A204.1 (cell line): ENCODE data around the gene PRPS1.
"Not testable (repeated sequence)": the region's sequence is repeated elsewhere in the genome, so short reads cannot be mapped to it uniquely, and the experiment has no call there.

ENCODE experiments used
- FAIRE-seq: peaks from 2 replicates; lab custom pipeline; 2012; peaks lifted over from hg19 to GRCh38; lab: Jason Lieb, UNC

PRPS1 gene

DNA sequence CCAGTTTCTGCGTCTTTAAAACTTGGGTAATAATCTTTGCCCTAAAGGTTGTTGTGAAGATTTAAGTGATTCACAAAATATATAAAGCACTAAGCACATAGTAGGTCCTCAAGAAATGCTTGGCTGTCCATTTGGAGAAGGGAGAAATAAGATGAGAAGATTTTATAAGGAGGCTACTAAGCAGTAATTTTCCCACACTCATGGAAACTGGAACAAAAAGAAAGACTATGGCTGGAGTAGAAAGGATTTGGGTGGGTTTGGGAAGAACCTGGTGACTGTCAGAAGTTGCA is 47.0 kb downstream of the PRPS1 start:
- FAIRE-seq: no peak

DNA sequence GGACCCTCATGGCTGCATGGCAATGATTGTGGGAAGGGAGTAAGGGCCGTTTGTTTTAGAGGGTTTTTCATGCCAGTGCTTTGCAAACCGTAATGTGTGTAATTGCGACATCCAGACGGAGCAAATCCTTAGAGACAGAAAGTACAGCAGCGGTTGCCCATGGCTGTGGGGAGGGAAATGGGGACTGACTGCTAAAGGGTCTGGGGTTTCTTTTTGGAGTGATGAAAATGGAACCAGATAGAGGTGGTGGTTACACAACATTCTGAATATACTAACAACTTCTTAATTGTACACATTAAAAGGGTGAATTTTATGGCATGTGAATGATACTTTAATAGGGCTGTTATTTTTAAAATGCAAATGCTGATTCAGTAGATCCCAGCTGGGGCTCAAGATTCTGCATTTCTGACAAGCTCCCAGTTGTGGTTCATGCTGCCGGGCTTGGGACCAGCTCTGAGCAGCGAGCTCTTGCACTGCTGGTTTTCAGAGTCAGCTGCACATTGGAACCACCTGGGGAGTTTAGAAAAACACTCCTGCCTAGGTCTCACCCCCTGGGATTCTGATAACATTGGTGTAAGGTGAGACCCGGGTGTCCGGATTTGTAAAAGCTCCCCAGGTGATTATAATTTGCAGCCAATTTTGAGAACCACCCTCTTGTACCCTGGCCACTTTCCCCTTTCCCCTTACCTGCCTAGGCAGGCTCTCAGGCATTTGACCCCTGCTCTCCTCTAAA is 47.7 kb downstream of the PRPS1 start:
- no peak for FAIRE-seq

DNA sequence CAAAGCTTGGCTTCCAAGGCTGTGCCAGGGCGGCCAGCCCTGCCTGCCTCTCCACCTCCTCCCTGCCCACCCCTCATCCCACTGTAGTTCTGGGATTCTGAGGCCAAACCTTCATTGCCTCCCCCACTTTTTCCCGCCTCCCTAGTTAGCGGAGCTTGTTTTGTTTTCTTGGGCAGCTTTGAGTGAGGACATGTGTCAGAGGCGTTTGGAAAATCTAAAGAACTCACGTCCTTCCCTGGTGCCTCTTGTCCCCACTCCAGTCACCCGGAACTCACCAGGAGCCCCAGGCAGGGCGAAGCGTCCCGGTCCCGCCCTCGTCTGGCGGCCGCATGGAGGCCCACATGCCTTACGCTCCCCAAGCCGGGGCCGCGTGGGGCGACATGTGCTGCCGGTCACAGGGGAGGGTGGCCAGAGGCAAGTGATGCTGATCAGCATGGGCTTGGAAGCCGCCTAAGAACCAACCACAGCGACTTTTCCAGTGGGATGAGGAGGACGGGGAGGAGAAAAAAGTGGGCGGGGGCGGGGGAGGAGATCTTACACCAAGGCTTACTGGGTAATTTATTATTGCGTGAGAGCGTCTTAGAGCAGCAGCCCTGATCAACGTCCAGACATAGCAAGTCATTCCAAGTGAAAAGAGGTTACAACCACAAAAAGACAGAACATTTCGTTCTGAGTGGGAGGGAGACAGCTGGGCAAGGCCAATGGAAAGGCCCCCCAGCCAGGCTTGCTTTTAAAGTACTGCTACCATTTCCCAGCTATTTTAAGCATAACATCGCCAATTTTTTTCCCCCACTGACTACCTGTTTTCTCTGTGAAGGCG is 48.5 kb downstream of the PRPS1 start:
- no peak for FAIRE-seq

DNA sequence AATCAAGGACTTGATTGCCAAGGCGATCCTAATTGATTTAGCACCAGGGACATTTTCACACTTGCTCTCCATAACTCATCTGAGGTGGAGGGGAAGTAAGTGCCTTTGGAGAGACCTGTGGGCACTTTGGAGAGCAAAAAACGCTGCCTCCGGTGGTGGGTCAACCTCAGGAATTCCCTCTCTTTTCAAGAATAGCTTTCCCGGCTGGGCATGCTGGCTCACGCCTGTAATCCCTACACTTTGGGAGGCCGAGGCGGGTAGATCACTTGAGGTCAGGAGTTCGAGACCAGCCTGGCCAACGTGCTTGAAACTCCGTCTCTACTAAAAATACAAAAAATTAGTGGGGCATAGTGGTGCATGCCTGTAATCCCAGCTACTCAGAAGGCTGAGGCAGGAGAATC is 49.2 kb downstream of the PRPS1 start:
- FAIRE-seq: no peak

DNA sequence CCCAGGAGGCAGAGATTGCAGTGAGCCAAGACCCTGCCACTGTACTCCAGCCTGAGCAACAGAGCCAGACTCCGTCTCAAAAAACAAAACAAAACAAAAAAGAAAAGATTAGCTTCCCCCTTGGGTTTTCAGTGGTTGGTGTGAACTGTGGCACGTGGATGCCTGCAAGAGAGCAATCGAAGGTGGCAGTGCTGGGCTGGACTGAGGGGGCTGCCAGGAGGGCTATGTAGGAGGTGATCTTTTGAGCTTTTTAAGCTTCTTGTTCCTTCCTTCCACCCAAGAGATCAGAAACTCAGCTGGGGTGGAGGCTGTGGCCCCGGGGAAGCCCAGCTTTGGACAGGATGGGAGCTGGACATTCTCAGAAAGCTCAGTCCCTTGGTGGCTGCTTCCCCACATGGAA is 49.6 kb downstream of the PRPS1 start:
- no peak for FAIRE-seq

DNA sequence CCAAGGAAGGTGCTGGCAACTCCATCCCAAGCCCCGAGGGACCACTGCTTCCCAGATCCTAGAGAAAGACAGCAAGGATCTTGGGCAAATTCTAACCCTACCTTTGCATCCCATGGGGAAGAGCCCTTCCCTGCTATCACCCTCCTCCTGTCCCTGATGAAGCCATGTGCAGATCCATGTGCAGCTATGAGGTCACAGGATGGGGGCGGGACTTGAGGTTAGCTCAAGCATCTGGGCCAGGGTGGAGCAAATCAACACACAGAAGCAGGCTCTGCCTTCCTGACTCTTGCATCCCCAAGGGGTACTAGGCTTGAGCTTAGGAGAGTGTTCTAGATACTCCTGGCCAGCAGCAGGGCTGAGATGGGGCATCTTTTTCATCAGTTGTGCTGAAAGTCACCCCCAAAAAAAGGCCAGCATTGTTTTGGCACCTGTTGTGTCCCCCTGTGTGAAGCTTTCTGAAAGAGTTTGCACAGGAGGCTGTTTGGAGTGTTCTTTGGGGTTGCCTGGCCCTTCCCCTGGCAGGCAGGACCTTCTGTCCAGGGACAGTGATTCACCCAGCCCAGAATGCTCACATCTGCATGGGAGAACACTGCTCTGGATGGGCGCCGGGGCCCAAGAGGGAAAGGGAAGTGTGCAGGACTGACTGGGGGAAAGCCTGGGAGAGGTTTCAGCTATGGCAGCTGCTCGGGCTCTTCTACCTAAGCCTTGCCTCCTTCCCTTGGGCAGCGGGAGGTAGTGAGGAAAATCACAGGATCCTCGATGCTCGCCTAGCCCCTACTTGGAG is 50.8 kb downstream of the PRPS1 start:
- no peak for FAIRE-seq

DNA sequence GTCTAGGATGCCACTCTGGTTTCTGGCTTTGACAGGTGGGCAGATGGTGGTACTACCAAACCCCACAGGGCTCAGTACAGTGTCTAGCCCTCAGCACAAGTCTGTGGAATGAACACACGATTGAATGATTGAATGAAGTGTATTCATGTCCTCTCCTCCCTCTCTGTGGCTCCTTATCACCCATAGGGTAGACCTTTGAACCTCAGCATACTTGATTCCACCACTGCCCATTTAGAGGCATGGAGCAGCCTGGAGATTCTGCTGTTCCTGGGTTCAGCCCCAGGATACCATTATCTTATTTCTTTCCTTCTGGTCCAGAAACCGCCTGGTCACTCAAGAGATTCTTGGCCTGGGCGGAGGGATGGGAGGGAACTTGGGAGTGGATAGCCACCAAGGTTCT is 53.9 kb downstream of the PRPS1 start:
- FAIRE-seq: no peak

DNA sequence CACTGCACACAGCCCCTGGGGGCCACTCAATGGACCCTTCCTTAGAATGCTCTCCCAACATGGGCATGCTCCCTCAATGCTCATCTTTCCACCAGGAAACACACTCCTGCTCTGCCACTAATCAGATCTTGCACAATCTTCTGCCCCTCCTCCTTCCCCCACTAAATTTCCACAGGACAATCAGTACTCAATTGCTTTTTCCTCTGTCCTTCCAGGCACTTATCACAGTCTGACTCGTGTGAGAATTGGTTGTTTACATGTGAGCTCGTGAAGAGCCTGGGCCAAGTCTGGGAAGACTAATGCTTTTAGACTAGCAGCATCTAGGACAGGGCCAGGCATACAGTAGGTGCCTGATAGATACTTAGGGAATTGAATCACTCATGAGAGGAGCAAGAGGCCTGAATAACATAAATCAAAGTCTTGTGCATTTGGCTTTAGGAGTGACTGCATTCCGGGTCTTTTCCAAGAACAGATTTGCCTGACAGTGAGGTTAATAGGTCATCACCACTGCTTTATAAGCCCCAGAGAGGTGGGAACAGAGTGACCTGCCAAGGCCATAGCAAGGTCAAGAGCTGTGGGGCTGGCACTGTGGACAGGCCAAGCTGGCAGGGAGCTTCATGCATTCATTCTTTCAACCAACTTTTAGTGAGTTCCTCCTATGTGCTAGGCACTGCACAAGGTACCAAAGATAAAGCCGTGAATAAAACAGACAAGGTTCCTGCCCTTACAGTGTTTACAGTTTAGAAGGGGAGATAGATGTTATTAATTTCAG is 55.0 kb downstream of the PRPS1 start:
- no peak for FAIRE-seq

DNA sequence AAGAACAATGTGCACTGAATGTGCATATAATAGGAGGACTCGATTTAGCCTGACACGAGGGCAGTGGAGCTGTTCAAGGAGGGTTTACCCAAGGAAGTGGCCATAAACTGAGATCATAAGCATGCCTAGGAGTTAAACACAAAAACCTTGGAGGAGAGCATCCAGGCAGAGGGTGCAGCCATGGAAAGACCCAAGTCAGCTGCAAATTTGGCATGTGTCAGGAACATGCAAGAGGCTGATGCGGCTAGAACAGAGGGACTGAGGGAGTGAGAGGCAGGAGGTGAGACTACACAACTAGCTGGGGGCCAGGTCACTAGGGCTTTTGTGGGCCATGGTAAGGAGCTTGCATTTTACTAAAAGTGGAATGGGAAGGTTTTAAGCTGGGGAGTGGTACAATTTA is 55.6 kb downstream of the PRPS1 start:
- no peak for FAIRE-seq

DNA sequence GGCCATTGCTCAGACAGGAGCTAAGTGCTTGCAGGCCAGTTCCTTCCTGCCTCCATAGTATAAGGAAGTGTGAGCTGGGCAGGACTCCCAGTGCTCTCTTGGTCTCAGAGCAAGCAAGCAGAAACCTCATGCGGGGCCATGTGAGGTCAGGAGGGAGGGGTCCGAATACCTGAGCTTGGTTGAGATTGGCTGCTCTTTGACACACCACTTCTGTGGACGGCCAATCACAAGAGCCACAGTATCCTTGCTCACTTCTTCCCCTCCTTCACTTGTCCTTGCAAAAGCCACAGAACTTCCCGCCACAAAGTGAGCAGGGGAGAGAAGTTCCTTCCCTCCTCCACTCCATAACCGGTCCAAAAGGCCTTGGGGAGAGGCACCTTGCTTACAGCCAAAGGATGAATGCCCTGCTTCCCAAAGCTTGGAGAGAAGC is 56.7 kb downstream of the PRPS1 start:
- FAIRE-seq: no peak

DNA sequence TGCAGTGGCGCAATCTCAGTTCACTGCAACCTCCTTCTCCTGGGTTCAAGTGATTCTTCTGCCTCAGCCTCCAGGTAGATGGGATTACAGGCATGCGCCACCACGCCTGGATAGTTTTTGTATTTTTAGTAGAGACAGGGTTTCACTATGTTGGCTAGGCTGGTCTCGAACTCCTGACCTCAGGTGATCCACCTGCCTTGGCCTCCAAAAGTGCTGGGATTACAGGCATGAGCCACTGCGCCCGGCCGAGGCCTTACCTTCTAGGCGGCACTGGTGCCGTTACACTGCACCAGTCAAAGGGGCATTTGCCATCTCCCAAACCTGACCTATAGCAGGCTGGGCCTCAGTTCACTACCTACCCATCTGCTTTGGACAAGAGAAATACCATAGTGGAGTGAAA is 57.3 kb downstream of the PRPS1 start:
- not testable (repeated sequence) for FAIRE-seq

DNA sequence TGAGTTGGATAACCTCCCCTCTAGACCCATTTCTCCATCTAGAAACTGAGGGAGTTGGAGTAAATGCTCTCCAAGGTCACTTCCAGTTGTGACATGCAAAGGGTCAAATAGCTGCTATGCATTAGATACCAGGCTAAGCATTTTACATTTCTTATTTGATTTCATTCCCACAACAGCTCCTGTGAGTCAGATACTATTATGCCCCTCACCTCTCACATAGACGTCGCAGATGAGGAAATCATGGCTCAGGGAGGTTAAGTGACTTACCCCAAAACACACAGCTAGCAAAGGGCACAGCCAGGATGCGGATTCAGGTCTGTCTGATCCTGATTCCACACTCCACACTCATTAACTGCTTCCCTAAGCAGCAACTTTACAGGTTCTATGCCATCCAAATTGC is 57.7 kb downstream of the PRPS1 start:
- no peak for FAIRE-seq

DNA sequence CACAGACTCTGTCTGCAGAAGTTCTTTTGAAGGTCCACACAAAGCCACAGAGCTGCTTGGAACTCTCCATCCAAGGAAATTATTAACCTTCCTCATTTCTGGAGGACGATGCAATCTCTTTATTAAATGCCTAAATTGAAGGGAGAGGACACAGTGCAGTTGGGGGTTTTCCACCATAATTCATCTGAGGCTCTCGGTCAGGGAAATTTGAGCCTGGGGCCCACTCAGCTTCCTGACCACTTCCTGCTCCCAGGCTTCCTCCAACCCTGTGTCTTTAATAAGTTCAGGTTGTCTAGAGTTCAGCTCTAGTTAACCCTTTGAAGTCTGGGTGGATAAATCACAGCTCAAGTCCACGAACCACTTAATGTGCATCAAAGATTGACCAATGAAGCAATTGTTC is 58.5 kb downstream of the PRPS1 start:
- FAIRE-seq: no peak

DNA sequence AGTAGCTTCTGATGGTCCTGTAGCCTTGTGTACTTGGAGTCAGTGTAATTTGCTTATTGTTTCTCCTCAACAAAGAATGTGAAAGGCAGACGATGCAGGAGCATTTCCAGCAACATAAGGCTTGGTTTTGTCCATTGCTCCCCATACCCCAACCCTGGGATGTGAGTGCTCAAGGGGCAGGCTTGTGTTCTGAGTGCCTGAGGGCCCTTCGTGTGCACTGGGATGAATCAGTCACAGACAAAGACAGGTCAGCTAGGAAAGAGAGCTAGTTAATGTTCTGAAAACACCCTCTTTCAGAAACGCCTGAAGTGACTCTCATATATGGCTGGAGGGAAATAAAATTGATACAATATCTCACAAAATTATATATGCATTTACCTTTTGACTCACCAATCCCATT is 59.1 kb downstream of the PRPS1 start:
- FAIRE-seq: no peak

DNA sequence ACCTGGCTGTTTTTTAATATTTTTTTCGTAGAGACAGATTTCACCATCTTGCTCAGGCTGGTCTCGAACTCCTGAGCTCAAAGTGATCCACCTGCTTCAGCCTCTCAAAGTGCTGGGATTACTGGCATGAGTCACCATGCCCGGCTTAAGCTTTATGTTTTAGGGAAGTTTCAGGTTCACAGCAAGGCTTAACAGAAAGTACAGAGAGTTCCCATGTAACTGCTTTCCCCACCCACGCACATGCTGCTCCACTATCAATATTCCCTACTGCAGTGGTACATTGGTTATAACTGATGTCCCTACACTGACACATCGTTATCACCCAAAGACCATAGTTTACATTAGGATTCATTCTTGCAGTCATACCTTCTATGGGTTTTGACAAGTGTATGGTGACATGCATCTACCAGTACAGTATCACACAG is 62.7 kb downstream of the PRPS1 start:
- FAIRE-seq: no peak

DNA sequence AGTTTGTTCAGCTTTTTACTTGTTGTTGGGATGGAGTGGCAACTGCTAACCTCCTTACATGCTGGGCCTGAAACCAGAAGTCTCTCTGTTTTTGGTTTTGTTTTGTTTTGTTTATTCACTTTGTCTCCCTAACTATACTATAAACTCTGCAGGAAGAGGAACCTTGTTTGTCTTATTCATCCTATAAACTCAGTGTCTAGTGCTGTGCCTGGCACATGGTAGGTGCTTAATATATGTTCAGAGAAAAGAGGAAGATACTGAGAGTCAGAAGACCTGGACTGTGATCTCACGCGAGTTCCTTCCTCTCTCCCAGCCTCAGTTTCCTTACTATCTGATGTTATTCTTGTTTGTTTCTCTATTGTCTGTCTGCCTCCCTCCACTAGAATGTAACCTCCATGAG is 71.3 kb downstream of the PRPS1 start:
- no peak for FAIRE-seq

DNA sequence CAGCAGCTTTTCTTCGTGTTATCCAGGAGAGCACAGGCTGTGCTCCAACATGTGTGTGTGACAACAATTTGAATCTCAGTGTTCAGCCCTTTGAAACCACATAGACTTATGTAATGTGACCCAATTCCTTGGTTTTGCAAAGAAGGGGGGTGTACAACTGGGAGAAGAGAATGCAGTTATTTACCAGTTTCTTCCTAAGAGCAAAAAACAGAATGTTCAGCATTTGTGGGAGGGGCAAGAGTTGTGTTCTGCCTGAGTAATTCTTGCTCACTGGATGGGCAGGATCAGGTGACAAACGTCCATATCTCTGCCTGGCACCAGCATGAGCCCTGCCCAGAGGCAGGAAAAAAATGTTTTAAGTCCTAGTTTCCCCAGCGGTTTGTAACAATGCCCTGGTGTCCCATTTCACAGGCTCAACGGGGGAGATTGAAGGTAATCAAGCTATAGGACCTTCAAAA is 72.0 kb downstream of the PRPS1 start:
- FAIRE-seq: no peak
